ENCODE data around the gene DLST. TPM values are rescaled to one million over a fixed set of nuclear protein-coding genes. Genes with fewer than 3 reads are reported as not detected.
A peak's percentile ranks its signal among the peaks of the same experiment; 100 is the strongest.

The DLST gene
- polyA plus RNA-seq, 1 donor (not counting 4 experiments of a cell fraction or from before 2014, with no cell fraction given) = 114 TPM

DNA sequence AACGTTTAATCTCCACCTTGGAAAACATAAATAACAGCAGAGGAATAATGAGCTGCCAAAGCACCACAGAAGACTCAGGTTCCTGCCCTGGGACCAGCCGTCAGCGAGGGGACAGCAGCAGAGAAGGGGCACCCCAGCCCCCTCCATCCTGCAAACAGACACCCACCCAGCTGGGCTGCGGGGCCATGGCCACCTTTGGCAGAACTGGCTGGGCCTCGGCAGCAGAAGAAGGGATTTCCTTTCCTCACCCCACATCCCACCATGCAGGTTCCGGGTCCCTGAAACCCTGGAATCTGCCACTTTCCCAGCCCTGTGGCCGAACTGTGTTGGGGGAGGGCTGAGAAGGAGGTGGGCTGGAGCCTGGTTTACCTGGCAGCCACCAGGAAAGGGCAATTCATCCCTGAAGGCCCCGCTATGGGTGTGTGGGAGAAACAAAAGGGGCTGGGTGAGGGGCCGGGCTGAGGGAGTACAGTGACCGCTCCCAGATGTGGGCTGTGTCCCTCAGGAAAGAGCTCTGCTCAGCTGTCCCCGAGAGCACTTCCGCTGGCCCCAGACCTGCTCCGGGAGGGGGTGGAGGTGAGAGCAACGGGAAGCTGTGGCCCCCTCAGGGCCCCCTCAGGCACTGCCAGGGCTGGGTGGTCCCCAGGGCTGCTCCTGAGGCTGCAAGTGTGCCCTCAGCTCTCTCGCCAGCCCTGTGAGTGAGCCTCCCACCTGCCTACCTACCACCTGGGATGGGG is 69.9 kb downstream of the DLST start:
- H3K36me3 ChIP-seq (ENCODE audit: control insufficient read depth in 2 of 2, extremely low read depth in 1 of 2, insufficient read depth in 2 of 2, low read length in 2 of 2) = peaks cover 11 to 31% of the 10 kb centered on the region in 2 experiments
- H3K79me2 ChIP-seq (ENCODE audit: control insufficient read depth, insufficient read depth, low read length) = peaks cover 25% of the 10 kb centered on the region
- no peak overlapping the region for H3K4me2 ChIP-seq (ENCODE audit: control insufficient read depth, extremely low read depth, insufficient read depth, low read depth, low read length)
- no peak overlapping the region for H3K9ac ChIP-seq (ENCODE audit: control insufficient read depth, extremely low read depth, insufficient read depth, low read length)
- peaks cover 43% of the 10 kb centered on the region for H3K4me1 ChIP-seq (ENCODE audit: control insufficient read depth, extremely low read depth, insufficient read depth, low read length)
- no peak for TF ChIP-seq EZH2 (IDR thresholded peaks at IDR 0.05; ENCODE audit: low read length)
- TF ChIP-seq, protein P1, sequence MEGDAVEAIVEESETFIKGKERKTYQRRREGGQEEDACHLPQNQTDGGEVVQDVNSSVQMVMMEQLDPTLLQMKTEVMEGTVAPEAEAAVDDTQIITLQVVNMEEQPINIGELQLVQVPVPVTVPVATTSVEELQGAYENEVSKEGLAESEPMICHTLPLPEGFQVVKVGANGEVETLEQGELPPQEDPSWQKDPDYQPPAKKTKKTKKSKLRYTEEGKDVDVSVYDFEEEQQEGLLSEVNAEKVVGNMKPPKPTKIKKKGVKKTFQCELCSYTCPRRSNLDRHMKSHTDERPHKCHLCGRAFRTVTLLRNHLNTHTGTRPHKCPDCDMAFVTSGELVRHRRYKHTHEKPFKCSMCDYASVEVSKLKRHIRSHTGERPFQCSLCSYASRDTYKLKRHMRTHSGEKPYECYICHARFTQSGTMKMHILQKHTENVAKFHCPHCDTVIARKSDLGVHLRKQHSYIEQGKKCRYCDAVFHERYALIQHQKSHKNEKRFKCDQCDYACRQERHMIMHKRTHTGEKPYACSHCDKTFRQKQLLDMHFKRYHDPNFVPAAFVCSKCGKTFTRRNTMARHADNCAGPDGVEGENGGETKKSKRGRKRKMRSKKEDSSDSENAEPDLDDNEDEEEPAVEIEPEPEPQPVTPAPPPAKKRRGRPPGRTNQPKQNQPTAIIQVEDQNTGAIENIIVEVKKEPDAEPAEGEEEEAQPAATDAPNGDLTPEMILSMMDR (optimal IDR thresholded peaks at IDR 0.05 in 1 of 3, IDR thresholded peaks at IDR 0.05 in 1 of 3, conservative IDR thresholded peaks at IDR 0.05 in 1 of 3; ENCODE audit: extremely low read depth in 1 of 3, insufficient read depth in 2 of 3, low read length in 3 of 3) = no peak
- dilution Hi-C loops (cut with MboI; ENCODE audit: extremely low pct_ligation_motif_present, low sequenced_read_pairs) = no loop called here
- H3K27me3 ChIP-seq (ENCODE audit: control insufficient read depth, extremely low read depth, insufficient read depth, low read length) = no peaks in the 10 kb centered on the region
- FAIRE-seq (no peak), DNase-seq (ENCODE audit: low read depth, low spot score) (no peak)
- no peak overlapping the region for H2AFZ ChIP-seq (ENCODE audit: control insufficient read depth, low read length)
- no peaks in the 10 kb centered on the region for H3K9me3 ChIP-seq (ENCODE audit: control insufficient read depth, low read depth, low read length)
- no peaks in the 10 kb centered on the region for H3K9me1 ChIP-seq (ENCODE audit: control insufficient read depth, extremely low read depth, insufficient read depth, low read length)
- peaks cover 2% of the 10 kb centered on the region for H4K20me1 ChIP-seq (ENCODE audit: control insufficient read depth, extremely low read depth, insufficient read depth, low read length)
- H3K27ac ChIP-seq (ENCODE audit: control insufficient read depth, insufficient read depth, low read length) = no peak overlapping the region
- no peak overlapping the region for H3K4me3 ChIP-seq (ENCODE audit: control insufficient read depth in 2 of 3, extremely low read depth in 1 of 3, insufficient read depth in 2 of 3, low read depth in 1 of 3, low read length in 3 of 3)

DNA sequence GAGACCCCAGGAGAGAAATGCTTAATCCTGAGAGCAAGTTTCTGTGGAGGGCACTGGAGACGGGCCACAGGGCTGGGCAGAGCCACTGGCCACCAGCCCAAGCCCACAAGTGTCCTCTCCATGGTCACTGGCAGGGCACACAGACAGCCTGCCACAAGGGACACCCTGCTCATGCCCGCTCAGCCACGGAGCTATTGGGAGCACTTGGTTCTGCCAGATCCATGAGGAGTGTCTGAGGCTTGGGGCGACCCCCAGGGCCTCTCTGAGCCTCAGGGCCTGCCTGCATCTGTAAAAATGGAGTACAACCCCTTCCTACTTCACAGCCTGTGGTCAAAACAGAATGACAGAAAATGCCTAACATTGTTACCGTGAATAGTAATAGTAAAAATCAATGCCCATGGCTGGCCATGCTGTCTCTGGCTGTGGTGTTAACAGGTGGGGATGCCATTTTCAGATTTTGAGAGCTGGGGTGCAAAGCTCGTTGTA is 70.5 kb downstream of the DLST start:
- Histone ChIP-seq H3K4me3 (ENCODE audit: control insufficient read depth in 2 of 3, extremely low read depth in 1 of 3, insufficient read depth in 2 of 3, low read depth in 1 of 3, low read length in 3 of 3) (no peak overlapping the region), H3K27me3 (ENCODE audit: control insufficient read depth, extremely low read depth, insufficient read depth, low read length) (no peaks in the 10 kb centered on the region), H3K9me3 (ENCODE audit: control insufficient read depth, low read depth, low read length) (no peaks in the 10 kb centered on the region), H3K9me1 (ENCODE audit: control insufficient read depth, extremely low read depth, insufficient read depth, low read length) (no peaks in the 10 kb centered on the region), H2AFZ (ENCODE audit: control insufficient read depth, low read length) (no peak overlapping the region), H3K36me3 (ENCODE audit: control insufficient read depth in 2 of 2, extremely low read depth in 1 of 2, insufficient read depth in 2 of 2, low read length in 2 of 2) (peaks cover 11 to 26% of the 10 kb centered on the region in 2 experiments), H4K20me1 (ENCODE audit: control insufficient read depth, extremely low read depth, insufficient read depth, low read length) (no peaks in the 10 kb centered on the region), H3K27ac (ENCODE audit: control insufficient read depth, insufficient read depth, low read length) (no peak overlapping the region), H3K79me2 (ENCODE audit: control insufficient read depth, insufficient read depth, low read length) (peaks cover 25% of the 10 kb centered on the region), H3K4me2 (ENCODE audit: control insufficient read depth, extremely low read depth, insufficient read depth, low read depth, low read length) (peak overlapping the region; percentile 93), H3K4me1 (ENCODE audit: control insufficient read depth, extremely low read depth, insufficient read depth, low read length) (peaks cover 37% of the 10 kb centered on the region), H3K9ac (ENCODE audit: control insufficient read depth, extremely low read depth, insufficient read depth, low read length) (peak overlapping the region; percentile 60)
- no peak for DNase-seq (ENCODE audit: low read depth, low spot score)
- FAIRE-seq = no peak
- TF ChIP-seq, protein P1 (optimal IDR thresholded peaks at IDR 0.05 in 1 of 3, IDR thresholded peaks at IDR 0.05 in 1 of 3, conservative IDR thresholded peaks at IDR 0.05 in 1 of 3; ENCODE audit: extremely low read depth in 1 of 3, insufficient read depth in 2 of 3, low read length in 3 of 3) = no peak
- no peak for TF ChIP-seq EZH2 (IDR thresholded peaks at IDR 0.05; ENCODE audit: low read length)
- dilution Hi-C loops (cut with MboI; ENCODE audit: extremely low pct_ligation_motif_present, low sequenced_read_pairs) = no loop called here
